Activated naive CD4-positive, alpha-beta T cell (primary cell): ENCODE measurements around the gene LTN1.
A peak's percentile ranks its signal among the peaks of the same experiment; 100 is the strongest.

ENCODE experiments used
- DNase-seq, 4 experiments: peaks; one replicate each; lab custom pipeline; 2025; lab: John Stamatoyannopoulos, UW

LTN1 gene

GRCh38 chr21:28923439-28923975 is 69.2 kb downstream of the LTN1 start:
- no peak for DNase-seq

- DNase-seq: no peak
Measured at GRCh38 chr21:28922368-28922767, 70.3 kb downstream of the LTN1 start.

GRCh38 chr21:28916150-28916893 is 76.4 kb downstream of the LTN1 start:
- no peak for DNase-seq

GRCh38 chr21:28913071-28913470 is 79.6 kb downstream of the LTN1 start:
- no peak for DNase-seq

- DNase-seq: no peak
Measured at GRCh38 chr21:28910280-28910887, 82.3 kb downstream of the LTN1 start.

GRCh38 chr21:28908351-28908750 is 84.3 kb downstream of the LTN1 start:
- DNase-seq: no peak

GRCh38 chr21:28906841-28907240 is 85.8 kb downstream of the LTN1 start:
- no peak for DNase-seq

- no peak for DNase-seq
Measured at GRCh38 chr21:28906236-28906635, 86.4 kb downstream of the LTN1 start.

- DNase-seq: no peak
Measured at GRCh38 chr21:28904961-28905435, 87.7 kb downstream of the LTN1 start.

- DNase-seq: no peak
Measured at GRCh38 chr21:28903448-28903847, 89.2 kb downstream of the LTN1 start.

GRCh38 chr21:28900481-28900880 is 92.2 kb downstream of the LTN1 start:
- DNase-seq: no peak

GRCh38 chr21:28899744-28900143 is 92.9 kb downstream of the LTN1 start:
- no peak for DNase-seq

GRCh38 chr21:28899220-28899619 is 93.5 kb downstream of the LTN1 start:
- DNase-seq: no peak

- DNase-seq: no peak
Measured at GRCh38 chr21:28893687-28894086, 99.0 kb downstream of the LTN1 start.

GRCh38 chr21:28892199-28893111 is 100.2 kb downstream of the LTN1 start:
- DNase-seq: no peak

- no peak for DNase-seq
Measured at GRCh38 chr21:28885853-28886177, 106.9 kb downstream of the LTN1 start.

- DNase-seq: peak; percentile 67 to 88 (median 81)
Measured at GRCh38 chr21:28884976-28885852, 107.5 kb downstream of the LTN1 start.

- DNase-seq: no peak
Measured at GRCh38 chr21:28884481-28884880, 108.2 kb downstream of the LTN1 start.

- no peak for DNase-seq
Measured at GRCh38 chr21:28883931-28884330, 108.7 kb downstream of the LTN1 start.

GRCh38 chr21:28882345-28882744 is 110.3 kb downstream of the LTN1 start:
- DNase-seq: no peak
